GM12891 (cell line): ENCODE results near the gene KCNQ5.

ENCODE experiments used
- POLR2A ChIP-seq: IDR thresholded peaks from 2 replicates; pipeline ENCODE4 v1.6.1; 2011; ENCODE audit warnings: low read depth, low read length, control low read depth
- TAF1 ChIP-seq: IDR thresholded peaks from 2 replicates; pipeline ENCODE4 v1.6.1; 2011; ENCODE audit warnings: low read depth, low read length, control low read depth

GRCh38 chr6:72936766-72937559 lies 315.1 kb downstream of the KCNQ5 start:
- no peak for TF ChIP-seq TAF1
- TF ChIP-seq POLR2A = no peak
